ENCODE results near the gene GATA3. TPM values are rescaled to one million over a fixed set of nuclear protein-coding genes. Genes with fewer than 3 reads are reported as not detected.

GATA3 gene
- total RNA-seq, 4 donors from 2014 or later = 0.60 TPM; not detected in 3

DNA sequence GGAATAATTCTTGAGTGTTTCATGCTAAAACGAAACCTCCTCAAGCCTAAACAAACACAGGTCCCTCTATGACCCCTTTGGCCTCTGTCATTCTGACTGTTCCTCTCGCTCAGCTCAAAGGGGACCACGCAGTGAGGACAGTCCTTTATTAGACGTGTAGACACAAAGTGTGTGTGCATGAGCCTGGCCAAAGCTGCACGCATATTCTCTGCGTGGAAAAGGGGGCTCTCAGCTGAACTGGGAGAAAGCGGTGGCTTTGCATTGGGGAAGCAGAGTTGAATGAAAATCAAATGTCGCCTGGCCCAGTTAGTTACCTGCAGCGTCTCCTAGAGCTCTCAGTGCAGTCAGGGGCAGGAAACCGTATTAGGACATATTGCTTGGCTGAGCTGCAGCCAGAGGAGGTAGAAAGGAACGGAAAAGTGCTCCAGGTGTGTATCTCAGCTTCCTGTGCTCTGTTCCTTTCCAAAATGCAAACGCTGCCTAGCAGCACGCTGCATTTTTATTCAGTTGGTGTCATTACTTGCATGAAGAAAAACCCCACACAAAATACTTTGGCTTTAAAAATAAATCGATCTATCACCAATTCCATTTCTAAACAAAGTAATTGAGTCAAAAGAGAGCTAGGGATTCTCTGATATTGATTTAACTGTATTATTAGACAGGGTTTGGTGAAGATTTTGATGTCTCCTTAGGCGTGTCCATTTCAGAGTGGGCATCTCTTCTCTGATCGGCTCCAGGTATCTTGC lies 4.9 kb downstream of the GATA3 start:
- H3K4me3 ChIP-seq = no peak overlapping the region
- H3K27ac ChIP-seq = no peak overlapping the region
- H3K4me1 ChIP-seq = peaks cover 0 to 42% (median 11%) of the 10 kb centered on the region in 4 donors
- H3K36me3 ChIP-seq = no peaks in the 10 kb centered on the region
- no peak for DNase-seq (ENCODE audit: low spot score in 2 of 2)
- peaks cover 0 to 100% of the 10 kb centered on the region in 2 donors for H3K27me3 ChIP-seq
- WGBS, 2 donors = 33 to 44% methylated on average over 16 of the region's 16 CpGs
- no peak for TF ChIP-seq POLR2A (IDR thresholded peaks at IDR 0.05)
- TF ChIP-seq, protein P1, sequence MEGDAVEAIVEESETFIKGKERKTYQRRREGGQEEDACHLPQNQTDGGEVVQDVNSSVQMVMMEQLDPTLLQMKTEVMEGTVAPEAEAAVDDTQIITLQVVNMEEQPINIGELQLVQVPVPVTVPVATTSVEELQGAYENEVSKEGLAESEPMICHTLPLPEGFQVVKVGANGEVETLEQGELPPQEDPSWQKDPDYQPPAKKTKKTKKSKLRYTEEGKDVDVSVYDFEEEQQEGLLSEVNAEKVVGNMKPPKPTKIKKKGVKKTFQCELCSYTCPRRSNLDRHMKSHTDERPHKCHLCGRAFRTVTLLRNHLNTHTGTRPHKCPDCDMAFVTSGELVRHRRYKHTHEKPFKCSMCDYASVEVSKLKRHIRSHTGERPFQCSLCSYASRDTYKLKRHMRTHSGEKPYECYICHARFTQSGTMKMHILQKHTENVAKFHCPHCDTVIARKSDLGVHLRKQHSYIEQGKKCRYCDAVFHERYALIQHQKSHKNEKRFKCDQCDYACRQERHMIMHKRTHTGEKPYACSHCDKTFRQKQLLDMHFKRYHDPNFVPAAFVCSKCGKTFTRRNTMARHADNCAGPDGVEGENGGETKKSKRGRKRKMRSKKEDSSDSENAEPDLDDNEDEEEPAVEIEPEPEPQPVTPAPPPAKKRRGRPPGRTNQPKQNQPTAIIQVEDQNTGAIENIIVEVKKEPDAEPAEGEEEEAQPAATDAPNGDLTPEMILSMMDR (IDR thresholded peaks at IDR 0.05) = no peak
- peak in 1 of 2 donors; percentile 24 for TF ChIP-seq EP300 (IDR thresholded peaks at IDR 0.05)
- H3K9me3 ChIP-seq = no peaks in the 10 kb centered on the region

GRCh38 chr10:8060010-8060703 lies 5.7 kb downstream of the GATA3 start:
- TF ChIP-seq EP300 (IDR thresholded peaks at IDR 0.05) (no peak), POLR2A (IDR thresholded peaks at IDR 0.05) (no peak)
- TF ChIP-seq, protein P1 (IDR thresholded peaks at IDR 0.05) = no peak
- Histone ChIP-seq H3K4me1 (peaks cover 0 to 34% (median 6%) of the 10 kb centered on the region in 4 donors), H3K27ac (no peak overlapping the region), H3K4me3 (no peak overlapping the region), H3K27me3 (peaks cover 0 to 100% of the 10 kb centered on the region in 2 donors), H3K9me3 (no peaks in the 10 kb centered on the region), H3K36me3 (no peaks in the 10 kb centered on the region)
- no peak for DNase-seq (ENCODE audit: low spot score in 2 of 2)
- WGBS, 2 donors = 19 to 22% methylated on average over 15 of the region's 15 CpGs

- Histone ChIP-seq H3K27me3 (peaks cover 0 to 99% of the 10 kb centered on the region in 2 donors), H3K36me3 (no peaks in the 10 kb centered on the region), H3K9me3 (no peaks in the 10 kb centered on the region), H3K27ac (no peak overlapping the region), H3K4me3 (no peak overlapping the region), H3K4me1 (peaks cover 0 to 28% (median 5%) of the 10 kb centered on the region in 4 donors)
- 32 to 33% methylated on average over 10 of the region's 10 CpGs for WGBS, 2 donors
- TF ChIP-seq, protein P1 (IDR thresholded peaks at IDR 0.05) = no peak
- TF ChIP-seq POLR2A (IDR thresholded peaks at IDR 0.05) (no peak), EP300 (IDR thresholded peaks at IDR 0.05) (no peak)
- DNase-seq (ENCODE audit: low spot score in 2 of 2) = no peak
Measured at GRCh38 chr10:8060704-8061121, 6.2 kb downstream of the GATA3 start.

- TF ChIP-seq POLR2A (IDR thresholded peaks at IDR 0.05) = no peak
- TF ChIP-seq, protein P1 (IDR thresholded peaks at IDR 0.05) = no peak
- TF ChIP-seq EP300 (IDR thresholded peaks at IDR 0.05) = no peak
- DNase-seq (ENCODE audit: low spot score in 2 of 2) = no peak
Measured at GRCh38 chr10:8061274-8062211, 7.1 kb downstream of the GATA3 start.

More at GRCh38 chr10:8061274-8062211, 7.1 kb downstream of the GATA3 start:
- Histone ChIP-seq H3K9me3 (no peaks in the 10 kb centered on the region), H3K27me3 (peaks cover 0 to 97% of the 10 kb centered on the region in 2 donors), H3K4me1 (peaks cover 0 to 23% (median 5%) of the 10 kb centered on the region in 4 donors), H3K4me3 (no peak overlapping the region), H3K27ac (no peak overlapping the region), H3K36me3 (no peaks in the 10 kb centered on the region)
- 70 to 73% methylated on average over 16 to 17 of the region's 17 CpGs for WGBS, 2 donors
